ENCODE data around the gene MAPK8.

GRCh38 chr10:48484911-48485310, 178.4 kb downstream of the MAPK8 start:
- TF ChIP-seq ZNF211 (tag by site-specific recombination; IDR thresholded peaks at IDR 0.05; ENCODE audit: low read depth) (no peak), KLF9 (tag by site-specific recombination; IDR thresholded peaks at IDR 0.05; ENCODE audit: low read depth) (no peak), TSHZ1 (tag by site-specific recombination; IDR thresholded peaks at IDR 0.05; ENCODE audit: borderline replicate concordance) (no peak), ZBTB21 (tag by site-specific recombination; IDR thresholded peaks at IDR 0.05) (no peak), YY1 (tag by site-specific recombination; IDR thresholded peaks at IDR 0.05) (no peak), ZNF670 (tag by site-specific recombination; IDR thresholded peaks at IDR 0.05; ENCODE audit: low read depth) (no peak), ZNF157 (tag by site-specific recombination; IDR thresholded peaks at IDR 0.05) (no peak), CTCF (tag by site-specific recombination; IDR thresholded peaks at IDR 0.05) (no peak), ZNF626 (tag by site-specific recombination; IDR thresholded peaks at IDR 0.05) (no peak), ZBTB49 (tag by site-specific recombination; IDR thresholded peaks at IDR 0.05; ENCODE audit: low read depth) (no peak)

All from HEK293 (cell line).